ENCODE measurements around the gene BICRA.
A peak's percentile ranks its signal among the peaks of the same experiment; 100 is the strongest.

The BICRA gene

GRCh38 chr19:47601180-47601904, 7.6 kb upstream of the BICRA start:
- DNase-seq, result no peak

GRCh38 chr19:47603706-47604565, 5.0 kb upstream of the BICRA start:
- no peak for DNase-seq

- DNase-seq, result no peak
Observed at GRCh38 chr19:47607564-47608073, 1.3 kb upstream of the BICRA start.

- peak; percentile 97 for DNase-seq
Observed at GRCh38 chr19:47608074-47608918, 638 bp upstream of the BICRA start.

GRCh38 chr19:47609906-47610894, 1.3 kb downstream of the BICRA start:
- peak; percentile 55 for DNase-seq

GRCh38 chr19:47610902-47611301, 2.0 kb downstream of the BICRA start:
- no peak for DNase-seq

GRCh38 chr19:47613165-47614020, 4.5 kb downstream of the BICRA start:
- peak; percentile 47 for DNase-seq

GRCh38 chr19:47614021-47614295, 5.0 kb downstream of the BICRA start:
- no peak for DNase-seq

GRCh38 chr19:47614559-47614958, 5.6 kb downstream of the BICRA start:
- no peak for DNase-seq

GRCh38 chr19:47615230-47615629, 6.3 kb downstream of the BICRA start:
- DNase-seq, result no peak

GRCh38 chr19:47615714-47616113, 6.8 kb downstream of the BICRA start:
- DNase-seq, result no peak

- no peak for DNase-seq
Observed at GRCh38 chr19:47618771-47619170, 9.8 kb downstream of the BICRA start.

- no peak for DNase-seq
Observed at GRCh38 chr19:47619763-47620162, 10.8 kb downstream of the BICRA start.

GRCh38 chr19:47623151-47623920, 14.4 kb downstream of the BICRA start:
- no peak for DNase-seq

GRCh38 chr19:47623921-47624391, 15.0 kb downstream of the BICRA start:
- no peak for DNase-seq

- no peak for DNase-seq
Observed at GRCh38 chr19:47625650-47626049, 16.7 kb downstream of the BICRA start.

GRCh38 chr19:47626238-47626637, 17.3 kb downstream of the BICRA start:
- no peak for DNase-seq

GRCh38 chr19:47628078-47628771, 19.3 kb downstream of the BICRA start:
- no peak for DNase-seq

- no peak for DNase-seq
Observed at GRCh38 chr19:47630594-47630993, 21.7 kb downstream of the BICRA start.

All from femur (tissue), 1 donor.